Cerebellar nuclear complex (tissue), 1 donor: Measurements from ENCODE around the gene EXOC6B.
"Not testable (repeated sequence)": the region's sequence is repeated elsewhere in the genome, so short reads cannot be mapped to it uniquely, and the experiment has no call there.

ENCODE experiments used
- DNase-seq, 2 experiments: peaks; one replicate each; lab custom pipeline; 2025; lab: John Stamatoyannopoulos, UW

EXOC6B gene

GRCh38 chr2:72604468-72604867 is 221.4 kb downstream of the EXOC6B start:
- DNase-seq, result no peak

GRCh38 chr2:72603481-72603880 is 222.4 kb downstream of the EXOC6B start:
- DNase-seq, result no peak

- DNase-seq, result no peak
These were observed 223.1 kb downstream of the EXOC6B start for GRCh38 chr2:72602711-72603110.

GRCh38 chr2:72602095-72602494 is 223.7 kb downstream of the EXOC6B start:
- no peak for DNase-seq

GRCh38 chr2:72583836-72584235 is 242.0 kb downstream of the EXOC6B start:
- DNase-seq, result not testable (repeated sequence)

GRCh38 chr2:72583376-72583775 is 242.5 kb downstream of the EXOC6B start:
- no peak for DNase-seq

GRCh38 chr2:72581560-72582181 is 244.2 kb downstream of the EXOC6B start:
- no peak for DNase-seq

GRCh38 chr2:72579591-72580180 is 246.1 kb downstream of the EXOC6B start:
- DNase-seq, result no peak

GRCh38 chr2:72576861-72577260 is 249.0 kb downstream of the EXOC6B start:
- DNase-seq, result no peak

GRCh38 chr2:72576459-72576858 is 249.4 kb downstream of the EXOC6B start:
- no peak for DNase-seq

- no peak for DNase-seq
These were observed 250.9 kb downstream of the EXOC6B start for GRCh38 chr2:72574886-72575285.

- no peak for DNase-seq
These were observed 252.6 kb downstream of the EXOC6B start for GRCh38 chr2:72573232-72573631.

GRCh38 chr2:72572501-72572900 is 253.3 kb downstream of the EXOC6B start:
- DNase-seq, result no peak

GRCh38 chr2:72570413-72570812 is 255.4 kb downstream of the EXOC6B start:
- DNase-seq, result no peak

GRCh38 chr2:72562451-72563153 is 263.2 kb downstream of the EXOC6B start:
- no peak for DNase-seq

GRCh38 chr2:72561621-72562318 is 264.1 kb downstream of the EXOC6B start:
- DNase-seq, result no peak

- DNase-seq, result no peak
These were observed 269.9 kb downstream of the EXOC6B start for GRCh38 chr2:72555943-72556342.

- not testable (repeated sequence) for DNase-seq
These were observed 270.5 kb downstream of the EXOC6B start for GRCh38 chr2:72555363-72555762.

- not testable (repeated sequence) for DNase-seq
These were observed 270.9 kb downstream of the EXOC6B start for GRCh38 chr2:72554910-72555309.

GRCh38 chr2:72554381-72554780 is 271.5 kb downstream of the EXOC6B start:
- DNase-seq, result no peak

- DNase-seq, result no peak
These were observed 277.6 kb downstream of the EXOC6B start for GRCh38 chr2:72548081-72548764.

GRCh38 chr2:72545790-72546189 is 280.0 kb downstream of the EXOC6B start:
- DNase-seq, result no peak
